ENCODE data around the gene PLIN4.
"Not testable (repeated sequence)": the region's sequence is repeated elsewhere in the genome, so short reads cannot be mapped to it uniquely, and the experiment has no call there.

The PLIN4 gene

GRCh38 chr19:4547303-4548237, 29.3 kb upstream of the PLIN4 start:
- peak; percentile 34 for DNase-seq

GRCh38 chr19:4543842-4544647, 25.8 kb upstream of the PLIN4 start:
- DNase-seq = no peak

- DNase-seq = no peak
Observed at GRCh38 chr19:4542896-4543841, 24.9 kb upstream of the PLIN4 start.

- not testable (repeated sequence) for DNase-seq
Observed at GRCh38 chr19:4541806-4542145, 23.5 kb upstream of the PLIN4 start.

GRCh38 chr19:4541114-4541805, 23.0 kb upstream of the PLIN4 start:
- no peak for DNase-seq

GRCh38 chr19:4539693-4540581, 21.7 kb upstream of the PLIN4 start, which contains the start of gene LRG1:
LRG1 (minus strand) TSS chr19:4540036; CDS start chr19:4540013, 23 bp downstream.
- peak; percentile 29 for DNase-seq

- no peak for DNase-seq
Observed at GRCh38 chr19:4539169-4539692, 20.9 kb upstream of the PLIN4 start.

- no peak for DNase-seq
Observed at GRCh38 chr19:4538601-4538954, 20.3 kb upstream of the PLIN4 start.

GRCh38 chr19:4537953-4538600, 19.8 kb upstream of the PLIN4 start:
- DNase-seq = no peak

- DNase-seq = no peak
Observed at GRCh38 chr19:4536798-4537197, 18.5 kb upstream of the PLIN4 start.

- peak; percentile 40 for DNase-seq
Observed at GRCh38 chr19:4534836-4535658, 16.8 kb upstream of the PLIN4 start, which contains the start of gene PLIN5. PLIN5 (minus strand) TSS chr19:4535224; CDS start chr19:4534074, 1,150 bp downstream.

- no peak for DNase-seq
Observed at GRCh38 chr19:4533835-4534424, 15.6 kb upstream of the PLIN4 start.

GRCh38 chr19:4533334-4533733, 15.0 kb upstream of the PLIN4 start:
- DNase-seq = no peak

GRCh38 chr19:4531562-4532165, 13.4 kb upstream of the PLIN4 start:
- DNase-seq = no peak

- DNase-seq = no peak
Observed at GRCh38 chr19:4529924-4530522, 11.7 kb upstream of the PLIN4 start.

- no peak for DNase-seq
Observed at GRCh38 chr19:4528843-4529242, 10.6 kb upstream of the PLIN4 start.

- not testable (repeated sequence) for DNase-seq
Observed at GRCh38 chr19:4527377-4527776, 9.1 kb upstream of the PLIN4 start.

GRCh38 chr19:4525563-4526002, 7.3 kb upstream of the PLIN4 start:
- DNase-seq = no peak
